HG03139 (cell line): Measurements from ENCODE around the gene JPH4.
"Not testable (repeated sequence)": the region's sequence is repeated elsewhere in the genome, so short reads cannot be mapped to it uniquely, and the experiment has no call there.

Experiments used
- ATAC-seq: cut with Tn5 transposase; IDR thresholded peaks from one replicate; pipeline ENCODE4 v1.9.1; 2021; ENCODE audit not compliant: unreplicated experiment

JPH4 gene

GRCh38 chr14:23609411-23610089, 31.0 kb upstream of the JPH4 start:
- ATAC-seq: not testable (repeated sequence)

GRCh38 chr14:23609001-23609400, 30.4 kb upstream of the JPH4 start:
- no peak for ATAC-seq

- ATAC-seq: no peak
These were observed 29.9 kb upstream of the JPH4 start for GRCh38 chr14:23608454-23608853.

GRCh38 chr14:23605931-23606585, 27.5 kb upstream of the JPH4 start:
- peak; percentile 72 for ATAC-seq

GRCh38 chr14:23604675-23605170, 26.1 kb upstream of the JPH4 start:
- no peak for ATAC-seq

GRCh38 chr14:23604148-23604547, 25.6 kb upstream of the JPH4 start:
- ATAC-seq: no peak

GRCh38 chr14:23603103-23603502, 24.5 kb upstream of the JPH4 start:
- ATAC-seq: no peak

- ATAC-seq: no peak
These were observed 23.8 kb upstream of the JPH4 start for GRCh38 chr14:23602181-23603095.

GRCh38 chr14:23601845-23602180, 23.2 kb upstream of the JPH4 start:
- ATAC-seq: no peak

GRCh38 chr14:23601424-23601823, 22.8 kb upstream of the JPH4 start:
- ATAC-seq: no peak

- ATAC-seq: no peak
These were observed 22.2 kb upstream of the JPH4 start for GRCh38 chr14:23600806-23601205.

GRCh38 chr14:23600322-23600707, 21.7 kb upstream of the JPH4 start:
- ATAC-seq: no peak

GRCh38 chr14:23594191-23594590, 15.6 kb upstream of the JPH4 start:
- not testable (repeated sequence) for ATAC-seq

- ATAC-seq: no peak
These were observed 11.6 kb upstream of the JPH4 start for GRCh38 chr14:23590198-23590597.

- no peak for ATAC-seq
These were observed 11.0 kb upstream of the JPH4 start for GRCh38 chr14:23589606-23590005.

GRCh38 chr14:23588884-23589598, 10.5 kb upstream of the JPH4 start:
- peak; percentile 99 for ATAC-seq

- not testable (repeated sequence) for ATAC-seq
These were observed 6.1 kb upstream of the JPH4 start for GRCh38 chr14:23584527-23585203.

- not testable (repeated sequence) for ATAC-seq
These were observed 5.4 kb upstream of the JPH4 start for GRCh38 chr14:23583761-23584526.

GRCh38 chr14:23582906-23583760, 4.5 kb upstream of the JPH4 start:
- no peak for ATAC-seq
